Effector memory CD4-positive, alpha-beta T cell (primary cell): ENCODE data around the gene CASKIN2.

Experiments used
- DNase-seq, 3 donors: peaks; one replicate each; pipeline ENCODE4 v3.0.0-alpha.2; 2020
- H3K27ac ChIP-seq: 2 replicates; pipeline ENCODE4 v1.7.0; 2013; ENCODE audit warnings: mild to moderate bottlenecking, low read length, moderate library complexity; ENCODE audit not compliant: insufficient read depth, poor library complexity, severe bottlenecking
- H3K27me3 ChIP-seq: replicated peaks from 2 replicates; pipeline ENCODE4 v1.7.0; 2013; ENCODE audit warnings: mild to moderate bottlenecking, low read length; ENCODE audit not compliant: insufficient read depth, control insufficient read depth, poor library complexity, severe bottlenecking
- H3K36me3 ChIP-seq: 2 replicates; pipeline ENCODE4 v1.7.0; 2013; ENCODE audit warnings: mild to moderate bottlenecking, low read length, moderate library complexity; ENCODE audit not compliant: control insufficient read depth, insufficient read depth
- H3K4me1 ChIP-seq: 2 replicates; pipeline ENCODE4 v1.7.0; 2013; ENCODE audit warnings: low read length, mild to moderate bottlenecking; ENCODE audit not compliant: control insufficient read depth, insufficient read depth, poor library complexity, severe bottlenecking
- H3K4me3 ChIP-seq: 2 replicates; pipeline ENCODE4 v1.7.0; 2013; ENCODE audit warnings: low read length, low read depth, mild to moderate bottlenecking; ENCODE audit not compliant: insufficient read depth, poor library complexity, severe bottlenecking
- H3K9me3 ChIP-seq: 2 replicates; pipeline ENCODE4 v1.7.0; 2013; ENCODE audit warnings: mild to moderate bottlenecking, low read length, moderate library complexity; ENCODE audit not compliant: control insufficient read depth

Gene CASKIN2

DNA sequence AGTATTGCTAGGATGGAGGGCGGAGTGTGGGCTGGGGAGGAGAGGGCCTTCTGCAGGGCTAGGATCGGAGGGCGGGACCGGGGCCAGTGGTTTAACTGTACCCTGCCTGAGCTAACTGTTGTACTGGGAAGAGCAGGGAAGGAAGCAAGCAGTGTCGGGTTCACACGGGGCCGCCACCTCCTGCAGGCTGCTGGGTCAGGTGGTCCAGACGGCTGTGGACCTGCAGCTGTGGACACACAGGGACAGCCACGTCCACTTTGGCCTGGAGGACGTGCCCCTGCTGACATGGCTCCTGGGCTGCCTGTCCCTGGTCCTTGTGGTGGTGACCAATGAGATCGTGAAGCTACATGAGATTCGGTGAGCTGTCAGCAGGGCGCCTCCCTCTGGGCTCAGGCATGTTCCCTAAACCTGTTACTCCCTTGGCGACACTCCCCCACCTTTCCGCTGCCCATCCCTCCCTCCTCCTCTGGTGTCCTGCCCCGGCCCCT is 16.6 kb downstream of the CASKIN2 start:
- no peaks in the 10 kb centered on the region for H3K27me3 ChIP-seq
- H3K4me1 ChIP-seq: no peaks in the 10 kb centered on the region
- H3K4me3 ChIP-seq: no peak overlapping the region
- no peaks in the 10 kb centered on the region for H3K9me3 ChIP-seq
- no peak overlapping the region for H3K27ac ChIP-seq
- no peak for DNase-seq
- H3K36me3 ChIP-seq: peaks cover 47% of the 10 kb centered on the region

DNA sequence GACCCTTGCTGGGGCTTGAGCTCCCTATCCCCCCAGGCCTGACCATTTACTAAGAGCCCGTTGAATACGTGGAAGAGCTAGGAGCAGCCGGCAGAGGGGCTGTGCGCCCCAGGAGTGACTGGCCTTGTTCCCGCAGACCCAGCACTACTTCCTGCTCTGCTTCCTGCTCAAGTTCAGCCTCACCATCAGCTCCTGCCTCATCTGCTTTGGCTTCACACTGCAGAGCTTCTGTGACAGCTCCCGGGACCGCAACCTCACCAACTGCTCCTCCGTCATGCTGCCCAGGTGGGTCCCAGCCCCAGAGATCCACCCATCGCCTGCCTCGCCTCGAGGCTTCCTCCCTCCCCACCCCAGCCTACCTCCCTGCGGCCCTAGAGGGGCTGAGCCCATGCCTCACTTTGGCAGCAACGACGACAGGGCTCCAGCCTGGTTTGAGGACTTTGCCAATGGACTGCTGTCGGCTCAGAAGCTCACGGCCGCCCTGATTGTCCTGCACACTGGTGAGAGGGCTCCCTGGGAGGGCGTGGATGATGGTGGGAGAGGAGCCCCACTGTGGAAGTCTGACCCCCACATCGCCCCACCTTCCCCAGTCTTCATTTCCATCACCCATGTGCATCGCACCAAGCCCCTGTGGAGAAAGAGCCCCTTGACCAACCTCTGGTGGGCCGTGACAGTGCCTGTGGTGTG is 17.2 kb downstream of the CASKIN2 start:
- DNase-seq: no peak
- no peaks in the 10 kb centered on the region for H3K4me1 ChIP-seq
- H3K27me3 ChIP-seq: no peaks in the 10 kb centered on the region
- no peak overlapping the region for H3K4me3 ChIP-seq
- H3K36me3 ChIP-seq: peaks cover 53% of the 10 kb centered on the region
- no peaks in the 10 kb centered on the region for H3K9me3 ChIP-seq
- no peak overlapping the region for H3K27ac ChIP-seq

DNA sequence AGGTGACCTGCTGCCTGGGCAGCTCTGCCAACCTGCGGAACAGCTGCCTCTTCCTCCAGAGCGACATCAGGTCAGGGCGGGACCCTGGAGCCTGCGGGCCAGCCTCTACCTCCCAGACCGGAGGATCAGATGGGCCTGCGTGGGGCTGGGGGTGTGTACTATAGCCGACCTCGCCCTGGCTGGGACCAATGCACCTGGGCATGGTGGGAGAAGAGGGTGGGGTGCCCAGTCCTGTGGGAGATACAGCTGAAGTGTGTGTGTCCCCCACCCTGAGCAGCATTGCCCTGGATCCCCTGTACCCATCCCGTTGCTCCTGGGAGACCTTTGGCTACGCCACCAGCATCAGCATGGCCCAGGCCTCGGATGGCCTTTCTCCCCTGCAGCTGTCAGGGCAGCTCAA is 19.3 kb downstream of the CASKIN2 start:
- Histone ChIP-seq H3K9me3 (no peaks in the 10 kb centered on the region), H3K4me3 (no peak overlapping the region), H3K27ac (no peak overlapping the region), H3K4me1 (no peaks in the 10 kb centered on the region), H3K36me3 (peaks cover 69% of the 10 kb centered on the region), H3K27me3 (no peaks in the 10 kb centered on the region)
- no peak for DNase-seq

DNA sequence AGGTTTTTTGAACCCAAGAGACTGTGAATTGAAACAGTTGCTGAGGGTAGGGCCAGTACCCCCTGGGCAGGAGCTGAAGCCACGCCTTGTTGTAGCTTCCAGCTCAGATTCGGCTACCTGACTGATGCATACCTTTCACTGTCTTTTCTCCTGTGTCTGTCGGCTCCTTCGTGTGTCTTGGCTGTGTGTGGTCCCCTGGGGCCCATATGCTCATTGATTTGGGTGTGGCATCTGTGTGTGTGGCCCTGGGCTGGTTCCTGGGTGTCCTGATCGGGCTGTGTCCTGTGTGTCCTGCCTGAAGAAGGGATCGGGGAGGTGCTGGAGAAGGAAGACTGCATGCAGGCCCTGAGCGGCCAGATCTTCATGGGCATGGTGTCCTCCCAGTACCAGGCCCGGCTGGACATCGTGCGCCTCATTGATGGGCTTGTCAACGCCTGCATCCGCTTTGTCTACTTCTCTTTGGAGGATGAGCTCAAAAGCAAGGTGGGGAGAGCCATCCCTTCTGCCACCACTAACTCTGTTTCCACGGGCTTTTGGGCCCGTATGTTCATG is 20.9 kb downstream of the CASKIN2 start:
- H3K4me1 ChIP-seq: no peaks in the 10 kb centered on the region
- H3K27me3 ChIP-seq: no peaks in the 10 kb centered on the region
- peaks cover 62% of the 10 kb centered on the region for H3K36me3 ChIP-seq
- DNase-seq: no peak
- H3K27ac ChIP-seq: no peak overlapping the region
- H3K4me3 ChIP-seq: no peak overlapping the region
- H3K9me3 ChIP-seq: no peaks in the 10 kb centered on the region

DNA sequence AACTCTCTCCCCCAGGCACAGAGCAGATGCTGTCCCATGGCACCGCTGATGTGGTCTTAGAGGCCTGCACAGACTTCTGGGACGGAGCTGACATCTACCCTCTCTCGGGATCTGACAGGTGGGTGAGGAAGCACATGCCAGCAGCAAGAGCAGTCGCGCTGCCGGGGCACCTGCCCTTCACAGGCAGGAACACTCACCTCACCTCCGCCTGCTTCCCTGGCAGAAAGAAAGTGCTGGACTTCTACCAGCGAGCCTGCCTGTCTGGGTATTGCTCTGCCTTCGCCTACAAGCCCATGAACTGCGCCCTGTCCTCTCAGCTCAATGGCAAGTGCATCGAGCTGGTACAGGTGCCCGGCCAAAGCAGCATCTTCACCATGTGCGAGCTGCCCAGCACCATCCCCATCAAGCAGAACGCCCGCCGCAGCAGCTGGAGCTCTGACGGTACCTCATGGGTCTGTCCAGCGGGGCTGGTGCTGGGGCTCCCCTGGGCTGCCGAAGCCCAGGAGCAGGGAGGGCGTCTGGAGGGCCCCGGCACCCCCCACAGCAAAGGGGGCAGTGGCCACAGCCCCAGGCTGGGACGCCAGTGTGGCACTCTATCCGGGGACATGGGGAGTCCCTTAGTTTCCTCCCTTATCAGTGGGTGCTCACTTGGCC is 21.7 kb downstream of the CASKIN2 start:
- DNase-seq: no peak
- peaks cover 57% of the 10 kb centered on the region for H3K36me3 ChIP-seq

DNA sequence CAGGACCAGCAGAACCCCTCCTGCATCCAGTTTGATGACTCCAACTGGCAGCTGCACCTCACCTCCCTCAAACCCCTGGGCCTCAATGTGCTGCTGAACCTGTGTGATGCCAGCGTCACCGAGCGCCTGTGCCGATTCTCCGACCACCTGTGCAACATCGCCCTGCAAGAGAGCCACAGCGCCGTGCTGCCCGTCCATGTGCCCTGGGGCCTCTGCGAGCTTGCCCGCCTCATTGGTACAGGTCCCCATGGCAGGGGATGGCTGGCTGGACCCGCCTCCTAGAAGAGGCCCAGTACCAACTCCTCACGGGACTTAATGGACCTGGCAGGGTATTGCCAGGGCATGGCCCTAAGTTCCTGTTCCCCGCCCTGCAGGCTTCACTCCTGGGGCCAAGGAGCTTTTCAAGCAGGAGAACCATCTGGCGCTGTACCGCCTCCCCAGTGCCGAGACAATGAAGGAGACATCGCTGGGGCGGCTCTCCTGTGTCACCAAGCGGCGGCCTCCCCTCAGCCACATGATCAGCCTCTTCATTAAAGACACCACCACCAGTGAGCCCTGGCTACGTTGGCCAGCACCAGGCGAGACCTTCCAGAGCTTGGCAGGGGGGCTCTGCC is 22.7 kb downstream of the CASKIN2 start:
- no peak overlapping the region for H3K27ac ChIP-seq
- peaks cover 48% of the 10 kb centered on the region for H3K36me3 ChIP-seq

More for the DNA sequence above, 21.7 kb downstream of the CASKIN2 start:
- Histone ChIP-seq H3K4me3 (no peak overlapping the region), H3K4me1 (no peaks in the 10 kb centered on the region), H3K27me3 (no peaks in the 10 kb centered on the region), H3K27ac (no peak overlapping the region), H3K9me3 (no peaks in the 10 kb centered on the region)

DNA sequence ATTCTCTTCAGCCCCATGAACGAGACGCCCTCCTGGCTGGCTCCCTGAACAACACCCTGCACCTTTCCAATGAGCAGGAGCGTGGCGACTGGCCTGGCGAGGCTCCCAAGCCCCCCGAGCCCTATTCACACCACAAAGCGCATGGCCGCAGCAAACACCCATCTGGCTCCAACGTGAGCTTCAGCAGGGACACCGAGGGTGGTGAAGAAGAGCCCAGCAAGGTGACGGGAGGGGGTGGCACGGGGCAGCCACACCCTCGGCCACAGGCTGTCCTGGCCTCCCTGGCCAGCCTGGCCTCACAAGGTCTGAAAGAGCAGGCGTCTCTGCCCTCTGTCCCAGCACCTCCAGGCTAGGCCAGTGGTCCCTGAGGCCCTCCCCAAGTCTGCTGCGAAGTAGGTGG is 23.7 kb downstream of the CASKIN2 start:
- Histone ChIP-seq H3K36me3 (peaks cover 44% of the 10 kb centered on the region), H3K4me3 (no peak overlapping the region), H3K27me3 (no peaks in the 10 kb centered on the region), H3K9me3 (no peaks in the 10 kb centered on the region), H3K27ac (no peak overlapping the region), H3K4me1 (peaks cover 16% of the 10 kb centered on the region)
- DNase-seq: no peak

More for the DNA sequence above, 22.7 kb downstream of the CASKIN2 start:
- Histone ChIP-seq H3K27me3 (no peaks in the 10 kb centered on the region), H3K4me3 (no peak overlapping the region), H3K4me1 (peaks cover 6% of the 10 kb centered on the region), H3K9me3 (no peaks in the 10 kb centered on the region)
- no peak for DNase-seq

DNA sequence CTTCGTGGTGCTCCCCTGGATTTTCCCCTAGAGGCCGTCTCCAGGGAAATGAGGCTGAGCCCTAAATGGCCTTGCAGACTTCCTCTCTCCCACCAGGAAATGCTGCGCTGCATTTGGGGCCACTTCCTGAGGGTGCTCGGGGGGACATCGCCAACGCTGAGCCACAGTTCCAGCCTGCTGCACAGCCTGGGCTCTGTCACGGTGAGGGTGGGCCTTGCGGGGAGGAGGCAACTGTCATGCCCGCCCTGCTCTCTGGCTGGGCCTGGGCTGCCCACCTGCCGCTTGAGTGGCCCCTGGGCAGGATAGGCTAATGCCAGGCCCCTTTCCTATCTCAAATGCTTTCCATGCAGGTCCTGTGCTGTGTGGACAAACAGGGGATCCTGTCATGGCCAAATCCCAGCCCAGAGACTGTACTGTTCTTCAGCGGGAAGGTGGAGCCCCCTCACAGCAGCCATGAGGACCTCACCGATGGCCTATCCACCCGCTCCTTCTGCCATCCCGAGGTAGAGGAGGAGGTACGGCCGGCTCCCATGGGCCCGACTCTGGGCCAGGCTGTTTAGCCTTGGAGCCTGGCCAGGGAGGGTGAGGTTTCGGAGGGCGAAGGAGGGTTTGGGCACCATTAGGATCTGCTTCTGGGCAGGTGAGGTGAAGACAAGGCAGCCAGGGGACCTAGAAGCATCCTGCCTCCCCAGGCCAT is 24.2 kb downstream of the CASKIN2 start:
- no peak overlapping the region for H3K4me3 ChIP-seq
- H3K4me1 ChIP-seq: peaks cover 16% of the 10 kb centered on the region
- no peak overlapping the region for H3K27ac ChIP-seq
- no peaks in the 10 kb centered on the region for H3K27me3 ChIP-seq
- no peak for DNase-seq
- peaks cover 44% of the 10 kb centered on the region for H3K36me3 ChIP-seq
- no peaks in the 10 kb centered on the region for H3K9me3 ChIP-seq

DNA sequence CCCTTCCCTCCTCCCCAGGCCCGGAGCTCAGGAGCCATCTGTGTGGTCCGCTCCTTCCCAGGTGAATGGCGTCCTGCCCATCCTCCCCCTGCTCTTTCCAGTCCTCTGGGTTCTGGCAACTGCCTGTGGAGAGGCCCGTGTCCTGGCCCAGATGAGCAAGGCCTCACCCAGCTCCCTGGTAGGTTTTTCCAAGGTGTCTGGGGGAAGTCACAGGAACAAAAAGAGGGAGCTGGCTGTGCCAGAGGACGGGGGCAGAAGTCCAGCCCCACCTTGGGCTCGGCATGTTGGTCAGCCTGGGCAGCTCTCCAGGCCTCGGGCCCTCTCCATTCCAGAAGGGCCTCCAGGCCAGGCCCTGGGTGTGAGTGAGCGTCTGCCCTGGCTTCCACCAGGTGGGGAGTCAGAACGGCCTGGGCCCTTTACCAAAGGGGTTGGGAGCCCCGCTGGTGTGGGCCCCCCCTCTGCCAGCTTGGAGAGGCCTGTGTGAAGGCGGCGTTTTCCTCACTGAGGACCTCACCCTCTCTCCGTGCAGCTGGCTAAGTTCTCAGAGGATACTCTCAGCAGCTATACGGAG is 25.1 kb downstream of the CASKIN2 start:
- no peaks in the 10 kb centered on the region for H3K27me3 ChIP-seq
- H3K4me3 ChIP-seq: no peak overlapping the region
- H3K36me3 ChIP-seq: peaks cover 37% of the 10 kb centered on the region
- H3K27ac ChIP-seq: no peak overlapping the region
- no peaks in the 10 kb centered on the region for H3K9me3 ChIP-seq
- H3K4me1 ChIP-seq: peaks cover 16% of the 10 kb centered on the region
- no peak for DNase-seq
